HG03378 (cell line): Measurements from ENCODE around the gene DNAJB13.

ENCODE experiments used
- ATAC-seq: cut with Tn5 transposase; IDR thresholded peaks from one replicate; pipeline ENCODE4 v1.9.1; 2021; ENCODE audit warnings: mild to moderate bottlenecking, moderate library complexity; ENCODE audit not compliant: unreplicated experiment

Gene DNAJB13

GRCh38 chr11:74012074-74012809 lies 61.4 kb downstream of the DNAJB13 start:
- no peak for ATAC-seq

GRCh38 chr11:74013141-74013540 lies 62.3 kb downstream of the DNAJB13 start:
- no peak for ATAC-seq

GRCh38 chr11:74014880-74015279 lies 64.1 kb downstream of the DNAJB13 start:
- ATAC-seq = no peak

- ATAC-seq = no peak
Measured at GRCh38 chr11:74015919-74016684, 65.3 kb downstream of the DNAJB13 start.

- no peak for ATAC-seq
Measured at GRCh38 chr11:74017631-74018030, 66.8 kb downstream of the DNAJB13 start.

- no peak for ATAC-seq
Measured at GRCh38 chr11:74018331-74019005, 67.6 kb downstream of the DNAJB13 start.

- ATAC-seq = no peak
Measured at GRCh38 chr11:74019104-74019738, 68.4 kb downstream of the DNAJB13 start.

GRCh38 chr11:74019860-74020259 lies 69.0 kb downstream of the DNAJB13 start:
- no peak for ATAC-seq
